ENCODE results near the gene GP1BA.

GP1BA gene

DNA sequence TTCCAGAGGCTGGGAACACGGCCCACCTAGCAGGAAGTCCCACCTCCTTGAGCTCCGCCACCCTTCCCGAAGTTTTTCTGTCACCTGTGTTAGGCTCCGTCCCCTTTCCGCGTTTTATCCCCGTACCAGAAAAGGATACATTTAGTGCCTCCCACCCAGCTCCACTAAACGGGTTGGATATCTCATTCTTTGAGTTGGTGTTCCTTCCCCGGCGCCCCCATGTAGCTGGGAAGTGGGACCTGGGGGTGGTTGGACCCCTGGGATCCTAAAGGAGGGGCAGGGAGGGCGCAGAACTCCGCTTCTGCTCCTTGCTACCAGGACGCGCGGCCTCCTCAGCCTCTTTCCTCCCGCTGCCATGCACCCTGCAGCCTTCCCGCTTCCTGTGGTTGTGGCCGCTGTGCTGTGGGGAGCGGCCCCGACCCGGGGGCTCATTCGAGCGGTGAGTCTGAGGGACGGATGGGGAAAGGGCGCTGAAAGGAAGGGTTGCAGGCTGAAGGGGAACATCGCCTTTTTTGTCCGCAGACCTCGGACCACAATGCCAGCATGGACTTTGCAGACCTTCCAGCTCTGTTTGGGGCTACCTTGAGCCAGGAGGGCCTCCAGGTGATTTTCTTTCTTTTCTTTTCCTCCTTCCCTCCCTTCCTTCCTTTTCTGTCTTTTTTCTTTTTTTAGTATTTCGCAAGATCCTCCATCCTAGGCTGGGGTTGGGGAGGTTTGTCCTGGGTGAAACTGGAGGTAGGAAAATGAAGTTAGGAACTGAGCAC is 8.7 kb downstream of the GP1BA start:
- Histone ChIP-seq H3K9ac (ENCODE audit: low read length) (peak overlapping the region; percentile 99), H3K4me3 (ENCODE audit: low read length) (peak overlapping the region; percentile 97), H3K27me3 (replicated peaks; ENCODE audit: control insufficient read depth, insufficient read depth, low read length) (no peaks in the 10 kb centered on the region), H3K9me3 (ENCODE audit: control insufficient read depth, low read length) (no peaks in the 10 kb centered on the region), H3K36me3 (ENCODE audit: control insufficient read depth, insufficient read depth, low read length, severe bottlenecking) (peaks cover 59% of the 10 kb centered on the region), H3K4me1 (ENCODE audit: control insufficient read depth, insufficient read depth, low read length) (peaks cover 49% of the 10 kb centered on the region)
- peak; percentile 34 for DNase-seq (ENCODE audit: low read depth)

DNA sequence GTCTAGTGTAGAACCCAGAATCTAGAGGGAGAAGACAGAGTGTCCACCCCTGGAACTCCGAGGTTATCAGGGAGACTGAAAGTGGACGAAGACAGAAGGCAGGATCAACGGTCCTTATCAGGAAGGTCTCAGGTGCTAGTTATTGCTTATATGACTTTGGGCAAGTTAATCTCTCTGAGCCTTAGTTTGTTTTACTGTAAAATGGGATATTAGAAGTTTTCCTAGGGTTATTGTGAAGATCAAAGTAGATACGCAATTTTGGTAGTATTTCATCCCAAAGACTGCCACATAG is 9.2 kb downstream of the GP1BA start:
- H3K4me1 ChIP-seq (ENCODE audit: control insufficient read depth, insufficient read depth, low read length), result peaks cover 54% of the 10 kb centered on the region
- DNase-seq (ENCODE audit: low read depth), result no peak
- H3K4me3 ChIP-seq (ENCODE audit: low read length), result peak overlapping the region; percentile 97
- H3K9ac ChIP-seq (ENCODE audit: low read length), result peak overlapping the region; percentile 99
- H3K27me3 ChIP-seq (replicated peaks; ENCODE audit: control insufficient read depth, insufficient read depth, low read length), result no peaks in the 10 kb centered on the region
- H3K9me3 ChIP-seq (ENCODE audit: control insufficient read depth, low read length), result no peaks in the 10 kb centered on the region
- peaks cover 60% of the 10 kb centered on the region for H3K36me3 ChIP-seq (ENCODE audit: control insufficient read depth, insufficient read depth, low read length, severe bottlenecking)

DNA sequence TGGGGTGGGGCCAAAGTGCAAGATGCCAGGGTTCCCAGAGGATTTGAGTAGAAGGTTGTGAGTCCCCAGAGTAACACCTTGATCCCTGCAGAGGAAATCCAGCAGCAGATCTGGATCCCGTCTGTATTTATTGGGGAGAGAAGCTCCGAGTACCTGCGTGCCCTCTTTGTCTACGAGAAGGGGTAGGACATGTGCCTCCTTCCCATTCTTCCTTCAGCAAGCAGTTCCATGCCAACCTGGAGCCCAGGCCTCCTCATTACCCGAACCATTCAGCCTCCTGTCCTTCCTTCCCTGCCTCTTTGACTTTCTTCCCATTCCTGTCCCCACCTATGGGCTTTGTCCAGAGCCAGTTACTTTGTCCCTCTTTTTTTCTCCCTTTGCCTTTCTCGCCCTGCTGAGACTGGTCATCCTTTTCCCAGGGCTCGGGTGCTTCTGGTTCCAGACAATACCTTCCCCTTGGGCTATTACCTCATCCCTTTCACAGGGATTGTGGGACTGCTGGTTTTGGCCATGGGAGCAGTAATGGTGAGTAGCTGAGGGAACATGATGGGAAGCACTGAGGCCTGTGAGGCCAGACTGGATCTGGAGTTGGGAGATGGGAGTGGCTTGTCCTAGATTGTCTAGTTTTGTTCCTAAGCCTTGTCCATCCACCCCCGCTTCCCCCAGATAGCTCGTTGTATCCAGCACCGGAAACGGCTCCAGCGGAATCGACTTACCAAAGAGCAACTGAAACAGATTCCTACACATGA is 10.9 kb downstream of the GP1BA start:
- peaks cover 50% of the 10 kb centered on the region for H3K36me3 ChIP-seq (ENCODE audit: control insufficient read depth, insufficient read depth, low read length, severe bottlenecking)
- no peaks in the 10 kb centered on the region for H3K9me3 ChIP-seq (ENCODE audit: control insufficient read depth, low read length)
- H3K4me1 ChIP-seq (ENCODE audit: control insufficient read depth, insufficient read depth, low read length), result peaks cover 57% of the 10 kb centered on the region
- DNase-seq (ENCODE audit: low read depth), result no peak
- H3K9ac ChIP-seq (ENCODE audit: low read length), result no peak overlapping the region
- no peaks in the 10 kb centered on the region for H3K27me3 ChIP-seq (replicated peaks; ENCODE audit: control insufficient read depth, insufficient read depth, low read length)
- no peak overlapping the region for H3K4me3 ChIP-seq (ENCODE audit: low read length)

DNA sequence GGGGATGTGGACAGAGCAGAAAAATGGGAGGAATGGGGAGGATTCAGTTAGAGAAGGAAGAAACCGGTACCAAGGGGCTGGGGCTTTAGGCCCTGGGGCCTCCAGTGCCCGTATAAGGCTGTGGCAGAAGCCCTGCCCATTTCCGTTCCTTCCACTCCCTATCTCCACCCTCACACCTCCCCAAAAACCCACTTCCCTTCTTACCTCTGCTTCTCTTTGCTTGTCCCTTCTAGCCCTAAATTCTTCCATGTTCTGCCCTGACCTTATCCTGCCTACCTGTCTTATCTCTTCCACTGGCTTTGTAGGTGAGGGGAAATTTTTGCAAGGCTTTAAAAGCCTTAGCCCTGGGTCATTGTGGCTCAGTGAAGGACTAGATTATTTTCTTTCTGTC is 12.1 kb downstream of the GP1BA start:
- H3K4me3 ChIP-seq (ENCODE audit: low read length), result no peak overlapping the region
- DNase-seq (ENCODE audit: low read depth), result no peak
- H3K9me3 ChIP-seq (ENCODE audit: control insufficient read depth, low read length), result no peaks in the 10 kb centered on the region
- peaks cover 45% of the 10 kb centered on the region for H3K4me1 ChIP-seq (ENCODE audit: control insufficient read depth, insufficient read depth, low read length)
- peaks cover 44% of the 10 kb centered on the region for H3K36me3 ChIP-seq (ENCODE audit: control insufficient read depth, insufficient read depth, low read length, severe bottlenecking)
- H3K9ac ChIP-seq (ENCODE audit: low read length), result peak overlapping the region; percentile 100
- H3K27me3 ChIP-seq (replicated peaks; ENCODE audit: control insufficient read depth, insufficient read depth, low read length), result no peaks in the 10 kb centered on the region

DNA sequence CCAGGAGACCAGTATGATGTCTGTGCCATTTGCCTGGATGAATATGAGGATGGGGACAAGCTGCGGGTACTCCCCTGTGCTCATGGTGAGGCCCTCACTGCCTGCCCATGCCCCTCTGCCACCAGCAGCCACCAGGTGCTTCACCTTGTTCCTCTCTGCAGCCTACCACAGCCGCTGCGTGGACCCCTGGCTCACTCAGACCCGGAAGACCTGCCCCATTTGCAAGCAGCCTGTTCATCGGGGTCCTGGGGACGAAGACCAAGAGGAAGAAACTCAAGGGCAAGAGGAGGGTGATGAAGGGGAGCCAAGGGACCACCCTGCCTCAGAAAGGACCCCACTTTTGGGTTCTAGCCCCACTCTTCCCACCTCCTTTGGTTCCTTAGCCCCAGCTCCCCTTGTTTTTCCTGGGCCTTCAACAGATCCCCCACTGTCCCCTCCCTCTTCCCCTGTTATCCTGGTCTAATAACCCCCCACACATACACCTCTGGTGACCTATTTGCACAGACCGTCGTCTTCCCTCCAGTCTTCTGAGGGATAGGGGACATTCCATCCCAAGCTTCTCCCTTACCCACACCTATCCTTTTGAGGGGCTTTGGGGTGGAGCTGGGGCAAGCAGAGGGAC is 12.6 kb downstream of the GP1BA start:
- no peak for DNase-seq (ENCODE audit: low read depth)
- Histone ChIP-seq H3K4me1 (ENCODE audit: control insufficient read depth, insufficient read depth, low read length) (peaks cover 44% of the 10 kb centered on the region), H3K9me3 (ENCODE audit: control insufficient read depth, low read length) (no peaks in the 10 kb centered on the region), H3K4me3 (ENCODE audit: low read length) (peak overlapping the region; percentile 98), H3K36me3 (ENCODE audit: control insufficient read depth, insufficient read depth, low read length, severe bottlenecking) (peaks cover 44% of the 10 kb centered on the region), H3K9ac (ENCODE audit: low read length) (peak overlapping the region; percentile 100), H3K27me3 (replicated peaks; ENCODE audit: control insufficient read depth, insufficient read depth, low read length) (no peaks in the 10 kb centered on the region)

DNA sequence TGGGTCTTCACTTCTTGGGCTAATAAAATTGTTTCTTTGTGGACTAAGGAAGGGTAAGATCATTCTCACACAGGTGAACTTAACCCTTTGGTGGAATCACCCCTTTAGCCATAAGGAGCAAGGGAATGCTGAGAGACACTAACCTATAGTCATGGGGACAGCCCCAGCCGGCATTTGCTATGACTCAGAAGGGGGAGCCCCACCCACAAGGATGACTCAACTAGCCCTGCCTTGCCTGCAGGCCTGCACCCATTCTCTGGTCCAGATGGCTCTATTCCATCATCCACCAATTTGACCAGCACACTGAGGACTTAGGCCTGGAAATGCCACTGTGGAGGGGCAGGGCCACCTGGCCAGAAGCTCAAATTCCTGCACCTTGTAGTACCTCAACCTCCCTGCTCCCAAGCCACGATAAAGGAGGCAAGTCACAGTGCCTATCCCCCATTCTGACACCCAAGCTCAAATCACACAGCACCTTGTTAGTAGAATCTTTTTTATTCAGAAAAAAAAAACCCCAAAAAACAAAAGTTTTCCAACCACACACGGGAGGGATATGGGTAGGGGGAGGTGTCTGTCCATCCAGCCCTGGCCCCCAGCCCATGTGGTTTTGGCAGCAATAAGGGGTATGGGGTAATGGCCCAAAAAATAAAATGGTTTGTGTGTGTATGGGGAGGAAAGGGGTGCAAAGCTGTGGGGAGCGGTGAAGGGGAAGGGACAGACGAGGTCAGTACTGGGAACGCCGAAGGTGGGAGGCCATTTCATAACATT is 13.3 kb downstream of the GP1BA start:
- Histone ChIP-seq H3K27me3 (replicated peaks; ENCODE audit: control insufficient read depth, insufficient read depth, low read length) (no peaks in the 10 kb centered on the region), H3K36me3 (ENCODE audit: control insufficient read depth, insufficient read depth, low read length, severe bottlenecking) (peaks cover 44% of the 10 kb centered on the region), H3K4me3 (ENCODE audit: low read length) (peak overlapping the region; percentile 98), H3K9me3 (ENCODE audit: control insufficient read depth, low read length) (no peaks in the 10 kb centered on the region), H3K4me1 (ENCODE audit: control insufficient read depth, insufficient read depth, low read length) (peaks cover 47% of the 10 kb centered on the region), H3K9ac (ENCODE audit: low read length) (peak overlapping the region; percentile 100)
- peak; percentile 92 for DNase-seq (ENCODE audit: low read depth)

DNA sequence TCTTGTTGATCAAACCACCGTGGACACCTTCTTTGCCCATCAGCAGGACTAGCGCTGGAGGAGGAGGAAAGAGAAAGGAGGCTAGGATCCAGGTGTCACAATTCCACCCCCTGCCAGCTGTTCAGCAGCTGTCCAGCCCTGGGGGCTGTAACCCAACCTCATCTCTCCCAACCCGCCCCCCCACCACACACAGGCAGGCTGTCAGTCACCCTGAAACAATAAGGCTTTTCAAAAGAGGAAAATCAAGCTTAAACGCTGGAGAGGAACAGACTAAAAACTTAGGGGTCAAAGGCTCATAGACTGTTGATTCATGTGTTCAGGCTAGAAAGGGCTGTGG is 13.8 kb downstream of the GP1BA start:
- DNase-seq (ENCODE audit: low read depth), result peak; percentile 26
- no peaks in the 10 kb centered on the region for H3K27me3 ChIP-seq (replicated peaks; ENCODE audit: control insufficient read depth, insufficient read depth, low read length)
- peak overlapping the region; percentile 98 for H3K4me3 ChIP-seq (ENCODE audit: low read length)
- no peaks in the 10 kb centered on the region for H3K9me3 ChIP-seq (ENCODE audit: control insufficient read depth, low read length)
- peaks cover 44% of the 10 kb centered on the region for H3K36me3 ChIP-seq (ENCODE audit: control insufficient read depth, insufficient read depth, low read length, severe bottlenecking)
- peaks cover 51% of the 10 kb centered on the region for H3K4me1 ChIP-seq (ENCODE audit: control insufficient read depth, insufficient read depth, low read length)
- H3K9ac ChIP-seq (ENCODE audit: low read length), result peak overlapping the region; percentile 100

DNA sequence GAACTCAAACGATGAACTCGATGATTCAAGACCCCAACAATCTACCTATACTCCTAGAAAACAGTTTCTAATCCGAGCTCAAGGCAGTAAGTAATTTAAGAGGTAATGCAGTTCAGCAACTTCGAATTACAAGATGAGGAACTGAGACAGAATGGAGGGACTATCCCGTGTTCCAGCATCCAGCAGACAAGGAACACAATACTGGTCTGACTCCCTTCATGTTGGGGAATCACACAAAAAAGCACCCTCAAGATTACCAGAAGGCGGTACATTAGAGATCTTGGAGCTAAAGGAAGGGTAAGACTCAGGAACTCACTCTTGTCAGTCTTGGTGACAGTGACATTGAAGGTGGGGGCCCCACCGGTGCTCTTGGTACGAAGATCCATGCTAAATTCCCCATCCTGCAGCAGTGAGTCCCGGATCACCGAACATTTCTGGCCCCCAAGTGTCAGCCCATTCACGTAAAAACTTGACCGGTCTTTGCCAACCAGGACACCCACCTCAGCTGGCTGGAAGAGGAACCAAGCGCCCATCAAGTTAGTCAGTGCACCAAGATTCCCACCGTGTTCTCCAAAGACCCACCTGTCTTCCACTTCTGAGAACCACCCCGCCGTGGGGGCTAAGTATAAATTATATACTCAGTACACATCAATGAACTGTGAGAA is 14.4 kb downstream of the GP1BA start:
- Histone ChIP-seq H3K4me3 (ENCODE audit: low read length) (peak overlapping the region; percentile 98), H3K27me3 (replicated peaks; ENCODE audit: control insufficient read depth, insufficient read depth, low read length) (no peaks in the 10 kb centered on the region), H3K9me3 (ENCODE audit: control insufficient read depth, low read length) (no peaks in the 10 kb centered on the region), H3K9ac (ENCODE audit: low read length) (peak overlapping the region; percentile 100), H3K36me3 (ENCODE audit: control insufficient read depth, insufficient read depth, low read length, severe bottlenecking) (peaks cover 44% of the 10 kb centered on the region), H3K4me1 (ENCODE audit: control insufficient read depth, insufficient read depth, low read length) (peaks cover 47% of the 10 kb centered on the region)
- DNase-seq (ENCODE audit: low read depth), result no peak

DNA sequence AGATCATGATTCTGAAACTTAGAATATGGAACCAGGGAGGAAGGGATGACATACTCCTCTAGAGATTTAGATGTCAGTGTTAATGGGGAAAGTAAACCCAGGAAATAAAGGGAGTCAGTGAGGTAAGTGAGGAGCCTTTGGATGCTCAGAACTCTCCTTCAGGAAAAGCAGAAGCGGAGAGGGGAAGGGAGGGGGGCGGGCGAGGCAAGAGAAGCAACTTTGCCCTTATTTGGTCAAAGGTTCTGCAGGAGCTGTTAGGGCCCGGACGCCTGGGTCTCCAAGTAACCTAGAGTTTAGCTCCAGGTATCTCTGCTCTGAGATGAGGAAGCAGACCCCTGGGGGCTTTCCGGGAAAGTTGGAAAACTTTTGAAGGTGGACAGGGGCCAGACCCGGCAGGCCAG is 14.9 kb downstream of the GP1BA start:
- peak overlapping the region; percentile 98 for H3K4me3 ChIP-seq (ENCODE audit: low read length)
- DNase-seq (ENCODE audit: low read depth), result peak; percentile 36
- H3K4me1 ChIP-seq (ENCODE audit: control insufficient read depth, insufficient read depth, low read length), result peaks cover 41% of the 10 kb centered on the region
- H3K9ac ChIP-seq (ENCODE audit: low read length), result peak overlapping the region; percentile 100
- H3K27me3 ChIP-seq (replicated peaks; ENCODE audit: control insufficient read depth, insufficient read depth, low read length), result no peaks in the 10 kb centered on the region
- no peaks in the 10 kb centered on the region for H3K9me3 ChIP-seq (ENCODE audit: control insufficient read depth, low read length)
- H3K36me3 ChIP-seq (ENCODE audit: control insufficient read depth, insufficient read depth, low read length, severe bottlenecking), result peaks cover 44% of the 10 kb centered on the region

DNA sequence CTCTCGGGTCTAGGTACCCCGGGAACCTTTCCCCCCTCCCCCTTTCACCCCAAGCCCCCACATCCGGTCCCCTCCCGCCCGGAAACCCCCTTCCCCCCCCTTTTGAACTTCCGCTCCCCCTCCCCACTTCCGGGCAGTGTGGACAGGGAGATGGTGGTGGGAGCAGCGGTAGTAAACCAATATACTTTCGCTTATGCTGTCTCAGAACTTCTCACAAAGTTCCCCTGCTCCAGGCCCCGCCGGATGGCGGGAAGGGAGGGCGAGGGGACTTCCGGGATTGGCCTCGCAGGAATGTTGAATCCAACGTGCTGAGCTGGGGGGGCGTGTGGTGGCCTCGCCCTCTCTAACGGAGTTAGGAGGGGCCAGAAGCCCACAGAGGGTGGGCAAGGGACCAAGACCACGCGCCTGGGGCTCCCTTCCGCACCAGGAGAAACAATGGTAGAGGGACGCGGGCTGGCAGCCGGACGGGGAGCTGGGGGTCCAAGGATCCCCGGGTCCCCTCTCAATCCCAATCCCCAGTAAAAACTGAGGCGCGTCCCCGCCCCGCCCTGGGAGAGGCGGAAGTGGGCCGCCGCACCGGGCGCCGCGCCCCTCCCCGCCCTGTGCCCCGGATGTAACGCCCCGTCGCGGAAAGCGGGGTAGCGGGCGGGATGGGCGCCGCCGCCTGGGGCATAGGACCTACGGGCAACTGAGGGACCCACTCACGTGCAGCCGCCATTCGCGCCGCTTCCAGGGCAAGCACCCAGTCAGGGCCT is 15.5 kb downstream of the GP1BA start:
- DNase-seq (ENCODE audit: low read depth), result peak; percentile 74
- Histone ChIP-seq H3K4me1 (ENCODE audit: control insufficient read depth, insufficient read depth, low read length) (peaks cover 41% of the 10 kb centered on the region), H3K4me3 (ENCODE audit: low read length) (peak overlapping the region; percentile 98), H3K36me3 (ENCODE audit: control insufficient read depth, insufficient read depth, low read length, severe bottlenecking) (peaks cover 41% of the 10 kb centered on the region), H3K9me3 (ENCODE audit: control insufficient read depth, low read length) (no peaks in the 10 kb centered on the region), H3K27me3 (replicated peaks; ENCODE audit: control insufficient read depth, insufficient read depth, low read length) (no peaks in the 10 kb centered on the region), H3K9ac (ENCODE audit: low read length) (peak overlapping the region; percentile 100)
